Bronchial epithelial cell (primary cell): Measurements from ENCODE around the gene PRTN3. TPM values are rescaled to one million over a fixed set of nuclear protein-coding genes. Genes with fewer than 3 reads are reported as not detected.
"Not testable (repeated sequence)": the region's sequence is repeated elsewhere in the genome, so short reads cannot be mapped to it uniquely, and the experiment has no call there.

Source experiments
- DNase-seq: peaks from one replicate; pipeline ENCODE4 v3.0.0-alpha.2; 2010; ENCODE audit warnings: low read depth
- FAIRE-seq: peaks from 2 replicates; lab custom pipeline; 2011; peaks lifted over from hg19 to GRCh38; lab: Jason Lieb, UNC
- H3K27me3 ChIP-seq: 2 replicates; pipeline ENCODE4 v1.5.1; 2011; ENCODE audit warnings: low read length; ENCODE audit not compliant: control insufficient read depth, insufficient read depth
- H3K36me3 ChIP-seq: 2 replicates; pipeline ENCODE4 v1.5.1; 2011; ENCODE audit warnings: low read length; ENCODE audit not compliant: control insufficient read depth, insufficient read depth
- H3K4me3 ChIP-seq: 2 replicates; pipeline ENCODE4 v1.5.1; 2011; ENCODE audit warnings: mild to moderate bottlenecking, low read depth, low read length, control low read depth
- total RNA-seq: library from RNA; depleted of rRNA; stranded (reverse); fragments of >200 nt; gene quantifications from 2 replicates; pipeline ENCODE4 v1.2.1, GENCODE V29; 2014
- TF ChIP-seq, protein P1 (sequence below): IDR thresholded peaks from 2 replicates; pipeline ENCODE4 v1.5.1; 2011; ENCODE audit warnings: mild to moderate bottlenecking, moderate library complexity, low read length, control low read depth, inconsistent platforms; ENCODE audit not compliant: insufficient read depth, severe bottlenecking

Gene PRTN3
- total RNA-seq, 1 donor from 2014 or later, result not detected

- TF ChIP-seq, protein P1, sequence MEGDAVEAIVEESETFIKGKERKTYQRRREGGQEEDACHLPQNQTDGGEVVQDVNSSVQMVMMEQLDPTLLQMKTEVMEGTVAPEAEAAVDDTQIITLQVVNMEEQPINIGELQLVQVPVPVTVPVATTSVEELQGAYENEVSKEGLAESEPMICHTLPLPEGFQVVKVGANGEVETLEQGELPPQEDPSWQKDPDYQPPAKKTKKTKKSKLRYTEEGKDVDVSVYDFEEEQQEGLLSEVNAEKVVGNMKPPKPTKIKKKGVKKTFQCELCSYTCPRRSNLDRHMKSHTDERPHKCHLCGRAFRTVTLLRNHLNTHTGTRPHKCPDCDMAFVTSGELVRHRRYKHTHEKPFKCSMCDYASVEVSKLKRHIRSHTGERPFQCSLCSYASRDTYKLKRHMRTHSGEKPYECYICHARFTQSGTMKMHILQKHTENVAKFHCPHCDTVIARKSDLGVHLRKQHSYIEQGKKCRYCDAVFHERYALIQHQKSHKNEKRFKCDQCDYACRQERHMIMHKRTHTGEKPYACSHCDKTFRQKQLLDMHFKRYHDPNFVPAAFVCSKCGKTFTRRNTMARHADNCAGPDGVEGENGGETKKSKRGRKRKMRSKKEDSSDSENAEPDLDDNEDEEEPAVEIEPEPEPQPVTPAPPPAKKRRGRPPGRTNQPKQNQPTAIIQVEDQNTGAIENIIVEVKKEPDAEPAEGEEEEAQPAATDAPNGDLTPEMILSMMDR, result no peak
- FAIRE-seq (no peak), DNase-seq (no peak)
- Histone ChIP-seq H3K36me3 (no peaks in the 10 kb centered on the region), H3K27me3 (no peaks in the 10 kb centered on the region), H3K4me3 (no peak overlapping the region)
Observed at GRCh38 chr19:835210-835810, 5.5 kb upstream of the PRTN3 start.

DNA sequence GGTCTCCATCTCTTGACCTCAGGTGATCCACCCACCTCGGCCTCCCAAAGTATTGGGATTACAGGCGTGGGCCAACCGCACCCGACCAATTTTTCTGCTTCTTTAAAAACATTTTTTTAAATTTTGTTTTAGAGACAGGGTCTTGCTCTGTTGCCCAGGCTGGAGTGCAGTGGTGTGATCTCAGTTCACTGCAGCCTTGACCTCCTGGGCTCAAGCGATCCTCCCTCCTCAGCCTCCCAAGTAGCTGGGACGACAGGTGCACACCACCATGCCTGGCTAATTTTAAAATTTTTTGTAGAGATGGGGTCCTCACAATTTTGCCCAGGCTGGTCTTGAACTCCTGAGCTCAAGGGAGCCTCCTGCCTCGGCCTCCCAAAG lies 2.0 kb downstream of the PRTN3 start:
- FAIRE-seq, H3K27me3 ChIP-seq, DNase-seq, H3K4me3 ChIP-seq, H3K36me3 ChIP-seq: not testable (repeated sequence)

GRCh38 chr19:843180-843835 lies 2.5 kb downstream of the PRTN3 start:
- DNase-seq, result no peak
- H3K36me3 ChIP-seq, result no peaks in the 10 kb centered on the region
- peaks cover 1% of the 10 kb centered on the region for H3K27me3 ChIP-seq
- peak overlapping the region; percentile 2 for H3K4me3 ChIP-seq
- FAIRE-seq, result no peak
- TF ChIP-seq, protein P1, result peak; percentile 5

GRCh38 chr19:843836-844545 lies 3.2 kb downstream of the PRTN3 start:
- peaks cover 1% of the 10 kb centered on the region for H3K27me3 ChIP-seq
- FAIRE-seq (no peak), DNase-seq (no peak)
- H3K36me3 ChIP-seq, result no peaks in the 10 kb centered on the region
- peak overlapping the region; percentile 2 for H3K4me3 ChIP-seq
- TF ChIP-seq, protein P1, result no peak

- no peaks in the 10 kb centered on the region for H3K36me3 ChIP-seq
- peaks cover 1% of the 10 kb centered on the region for H3K27me3 ChIP-seq
- TF ChIP-seq, protein P1, result no peak
- FAIRE-seq, result no peak
- DNase-seq, result no peak
- H3K4me3 ChIP-seq, result no peak overlapping the region
Observed at GRCh38 chr19:844546-844971, 3.8 kb downstream of the PRTN3 start.
